HFFc6 (cell line): ENCODE measurements around the gene ZFR. TPM values are rescaled to one million over a fixed set of nuclear protein-coding genes. Genes with fewer than 3 reads are reported as not detected.
"Not testable (repeated sequence)": the region's sequence is repeated elsewhere in the genome, so short reads cannot be mapped to it uniquely, and the experiment has no call there.

ENCODE experiments used
- DNase-seq: peaks from one replicate; pipeline ENCODE4 v3.0.0-alpha.2; 2018
- H3K27ac Mint-ChIP-seq: 2 replicates; pipeline ENCODE4 v1.8.0; 2020; ENCODE audit warnings: mild to moderate bottlenecking, mixed read lengths
- H3K27me3 Mint-ChIP-seq: 2 replicates; pipeline ENCODE4 v1.8.0; 2021; ENCODE audit warnings: mild to moderate bottlenecking, moderate library complexity, mixed read lengths; ENCODE audit not compliant: insufficient read depth
- H3K36me3 Mint-ChIP-seq: 2 replicates; pipeline ENCODE4 v1.8.0; 2021; ENCODE audit warnings: low read depth, mixed read lengths
- H3K4me1 Mint-ChIP-seq: 2 replicates; pipeline ENCODE4 v1.8.0; 2020; ENCODE audit warnings: low read depth, mixed read lengths
- H3K4me3 Mint-ChIP-seq: 2 replicates; pipeline ENCODE4 v1.8.0; 2020; ENCODE audit warnings: mild to moderate bottlenecking, moderate library complexity, mixed read lengths
- H3K9me3 Mint-ChIP-seq: 2 replicates; pipeline ENCODE4 v1.8.0; 2020; ENCODE audit warnings: mild to moderate bottlenecking, mixed read lengths
- total RNA-seq, 6 experiments: library from RNA; stranded (reverse); fragmentation: NEBNext Ultra II Directional; extraction: Animal tissue kit (Norgen Biotek cat#: 25700); gene quantifications; 2 replicates in 1 of 6; 3 replicates in 5 of 6; pipeline ENCODE4 v1.2.3, GENCODE V29; 2021
- TF ChIP-seq, protein P1 (sequence below): fragments of 200-600 bp; sonication (generic); IDR thresholded peaks from 2 replicates; pipeline ENCODE4 v1.5.0; 2021; ENCODE audit warnings: antibody characterized with exemption, mild to moderate bottlenecking

Gene ZFR
- total RNA-seq, 6 experiments from 2014 or later, result 69.3 to 79.0 (median 75.9) TPM

DNA sequence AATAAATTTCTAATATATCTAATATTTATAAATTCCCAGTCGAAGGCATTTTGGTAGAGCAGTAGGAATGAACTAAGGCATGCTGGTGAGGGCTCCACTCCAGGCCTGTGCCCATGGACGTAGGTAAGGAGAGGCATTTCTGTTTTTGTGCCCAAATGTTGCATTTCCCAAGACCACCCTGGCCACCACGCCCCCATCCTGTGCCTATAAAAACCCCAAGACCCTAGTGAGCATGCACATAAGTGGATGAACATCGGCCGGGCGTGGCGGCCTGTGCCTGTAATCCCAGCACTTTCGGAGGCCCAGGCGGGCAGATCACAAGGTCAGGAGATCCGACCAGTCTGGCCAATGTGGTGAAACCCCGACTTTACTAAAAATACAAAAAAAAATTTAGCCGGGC lies 121.7 kb downstream of the ZFR start:
- H3K9me3 Mint-ChIP-seq, result peaks cover 6% of the 10 kb centered on the region
- H3K36me3 Mint-ChIP-seq, result peaks cover 6% of the 10 kb centered on the region; the same call in 1 of the 2 replicates
- H3K4me3 Mint-ChIP-seq, result no peak overlapping the region
- no peak overlapping the region for H3K27ac Mint-ChIP-seq
- H3K4me1 Mint-ChIP-seq, result peaks cover 17% of the 10 kb centered on the region
- TF ChIP-seq, protein P1, sequence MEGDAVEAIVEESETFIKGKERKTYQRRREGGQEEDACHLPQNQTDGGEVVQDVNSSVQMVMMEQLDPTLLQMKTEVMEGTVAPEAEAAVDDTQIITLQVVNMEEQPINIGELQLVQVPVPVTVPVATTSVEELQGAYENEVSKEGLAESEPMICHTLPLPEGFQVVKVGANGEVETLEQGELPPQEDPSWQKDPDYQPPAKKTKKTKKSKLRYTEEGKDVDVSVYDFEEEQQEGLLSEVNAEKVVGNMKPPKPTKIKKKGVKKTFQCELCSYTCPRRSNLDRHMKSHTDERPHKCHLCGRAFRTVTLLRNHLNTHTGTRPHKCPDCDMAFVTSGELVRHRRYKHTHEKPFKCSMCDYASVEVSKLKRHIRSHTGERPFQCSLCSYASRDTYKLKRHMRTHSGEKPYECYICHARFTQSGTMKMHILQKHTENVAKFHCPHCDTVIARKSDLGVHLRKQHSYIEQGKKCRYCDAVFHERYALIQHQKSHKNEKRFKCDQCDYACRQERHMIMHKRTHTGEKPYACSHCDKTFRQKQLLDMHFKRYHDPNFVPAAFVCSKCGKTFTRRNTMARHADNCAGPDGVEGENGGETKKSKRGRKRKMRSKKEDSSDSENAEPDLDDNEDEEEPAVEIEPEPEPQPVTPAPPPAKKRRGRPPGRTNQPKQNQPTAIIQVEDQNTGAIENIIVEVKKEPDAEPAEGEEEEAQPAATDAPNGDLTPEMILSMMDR, result no peak
- peaks cover 1% of the 10 kb centered on the region for H3K27me3 Mint-ChIP-seq
- no peak for DNase-seq

DNA sequence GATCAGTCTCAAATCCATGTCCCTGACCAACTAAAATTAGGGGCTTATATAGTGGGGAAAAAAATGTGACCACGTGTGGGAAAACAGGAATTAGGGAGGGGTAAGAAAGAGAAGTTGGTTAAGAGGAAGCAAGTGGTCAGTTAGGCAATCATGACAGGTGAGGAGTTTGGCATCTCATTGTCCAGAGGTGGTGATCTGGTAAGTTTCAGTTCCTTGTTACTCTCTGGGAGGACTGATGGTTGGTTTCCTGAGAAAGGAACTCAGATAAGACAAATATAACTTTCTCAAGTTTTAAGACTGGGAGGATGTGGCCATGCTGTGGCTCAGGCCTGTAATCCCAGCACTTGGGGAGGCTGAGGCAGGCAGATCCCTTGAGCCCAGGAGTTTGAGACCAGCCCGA lies 122.8 kb downstream of the ZFR start:
- not testable (repeated sequence) for H3K36me3 Mint-ChIP-seq, H3K9me3 Mint-ChIP-seq, H3K27ac Mint-ChIP-seq, H3K27me3 Mint-ChIP-seq, DNase-seq, H3K4me3 Mint-ChIP-seq
- peaks cover 17% of the 10 kb centered on the region for H3K4me1 Mint-ChIP-seq

DNA sequence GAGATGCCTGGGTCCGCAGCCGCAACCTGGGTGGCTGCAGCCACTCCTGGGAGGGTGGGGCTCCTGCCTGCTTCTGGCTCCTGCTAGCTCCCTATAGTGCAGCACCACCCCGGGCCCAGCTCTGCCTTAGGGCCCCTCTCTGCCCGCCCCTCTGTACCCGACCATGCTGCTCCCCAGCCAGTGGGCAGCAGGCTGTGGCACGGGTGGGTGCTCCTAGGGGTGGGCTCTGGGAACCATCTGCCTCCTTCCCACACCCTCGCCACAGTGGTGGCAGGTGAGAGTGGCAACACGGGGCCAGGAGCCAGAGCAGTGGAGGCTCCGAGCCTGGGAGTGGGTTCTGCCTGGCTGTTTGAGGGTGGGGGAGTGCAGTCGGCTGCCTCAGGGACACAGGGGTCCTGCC lies 124.0 kb downstream of the ZFR start:
- TF ChIP-seq, protein P1, result no peak
- no peak for DNase-seq
- Mint-ChIP-seq H3K27ac (no peak overlapping the region), H3K4me1 (peaks cover 7% of the 10 kb centered on the region), H3K36me3 (peaks cover 6% of the 10 kb centered on the region; the same call in 1 of the 2 replicates), H3K9me3 (peaks cover 6% of the 10 kb centered on the region), H3K27me3 (peaks cover 1% of the 10 kb centered on the region), H3K4me3 (no peak overlapping the region)

DNA sequence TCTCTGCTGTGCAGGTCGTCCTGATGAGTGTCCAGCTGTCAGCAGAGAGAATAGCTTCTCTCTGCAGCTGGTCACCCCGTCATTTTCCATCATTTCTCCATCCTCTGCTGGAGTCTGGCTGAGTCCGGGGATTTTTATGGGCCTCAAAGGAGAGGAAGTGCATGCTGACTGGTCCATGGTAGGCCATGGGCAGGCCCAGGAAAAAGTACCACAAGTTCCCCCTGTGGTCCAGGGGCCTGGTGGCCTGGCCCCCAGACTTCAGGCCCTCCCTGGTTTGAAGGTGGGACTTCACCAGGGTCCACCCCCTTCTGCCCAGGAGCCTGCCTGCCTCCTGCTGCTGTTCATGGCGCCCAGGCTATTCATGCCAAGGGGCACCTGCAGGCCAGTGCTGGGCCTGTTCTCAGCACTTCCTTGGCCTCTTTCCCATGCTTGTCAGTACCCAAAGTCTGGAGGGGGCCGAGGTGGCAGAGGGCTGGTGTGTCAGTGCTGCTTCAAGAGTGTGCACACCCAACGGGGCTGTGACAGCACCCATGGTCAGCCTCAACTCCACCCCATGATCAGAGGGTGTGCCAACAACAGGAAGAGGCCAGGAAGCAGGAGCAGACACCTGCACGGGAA lies 124.5 kb downstream of the ZFR start:
- Mint-ChIP-seq H3K9me3 (peaks cover 6% of the 10 kb centered on the region), H3K27ac (no peak overlapping the region), H3K4me1 (peaks cover 5% of the 10 kb centered on the region), H3K27me3 (peaks cover 1% of the 10 kb centered on the region), H3K36me3 (peaks cover 6% of the 10 kb centered on the region; the same call in 1 of the 2 replicates), H3K4me3 (no peak overlapping the region)
- DNase-seq, result no peak
- TF ChIP-seq, protein P1, result no peak

DNA sequence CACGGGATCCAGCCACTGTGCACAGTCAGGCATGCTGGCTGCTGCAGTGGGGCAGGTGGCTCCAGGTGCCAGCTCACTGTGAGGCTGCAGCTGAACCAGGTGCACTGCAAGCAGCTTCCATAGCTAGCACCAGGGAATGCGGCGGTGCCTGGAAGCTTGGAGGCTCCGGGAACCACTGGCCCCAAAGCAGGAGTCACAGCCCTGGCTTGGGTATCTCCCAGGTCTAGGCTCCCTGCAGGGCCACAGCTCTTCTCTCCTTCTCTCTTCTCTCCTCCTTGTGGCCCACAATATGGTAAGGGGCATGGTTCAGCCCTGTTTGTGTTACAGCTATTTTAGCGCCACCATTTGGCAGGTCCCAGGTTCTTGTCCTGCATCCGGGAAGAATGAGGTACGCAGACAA lies 125.1 kb downstream of the ZFR start:
- Mint-ChIP-seq H3K4me1 (no peaks in the 10 kb centered on the region), H3K36me3 (peaks cover 6% of the 10 kb centered on the region; the same call in 1 of the 2 replicates), H3K27me3 (peaks cover 1% of the 10 kb centered on the region), H3K27ac (no peak overlapping the region), H3K9me3 (peaks cover 6% of the 10 kb centered on the region), H3K4me3 (no peak overlapping the region)
- no peak for DNase-seq
- TF ChIP-seq, protein P1, result no peak

DNA sequence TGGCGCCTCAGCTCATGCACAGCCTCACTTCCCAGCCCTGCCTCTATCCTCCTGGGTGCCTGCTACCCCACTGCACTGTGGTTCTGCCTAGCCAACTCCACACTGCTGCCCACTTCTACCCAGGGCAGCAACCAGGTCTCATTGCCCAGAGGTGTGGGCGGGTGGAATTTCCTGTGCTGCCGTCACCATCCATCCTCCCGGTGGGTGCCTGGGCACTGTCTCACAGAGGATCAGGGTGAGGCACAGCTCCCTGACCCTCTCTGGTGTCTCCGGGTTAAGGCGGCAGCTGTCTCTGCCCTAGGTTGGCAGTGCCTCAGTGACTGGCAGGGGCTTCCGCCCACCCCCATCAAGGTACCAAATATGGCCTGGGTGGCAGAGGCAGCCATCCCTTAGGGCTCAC lies 127.5 kb downstream of the ZFR start:
- no peak overlapping the region for H3K4me3 Mint-ChIP-seq
- H3K9me3 Mint-ChIP-seq, result peaks cover 6% of the 10 kb centered on the region
- TF ChIP-seq, protein P1, result no peak
- H3K27ac Mint-ChIP-seq, result no peak overlapping the region
- peaks cover under 1% of the 10 kb centered on the region for H3K4me1 Mint-ChIP-seq
- H3K27me3 Mint-ChIP-seq, result peaks cover 1% of the 10 kb centered on the region
- no peak for DNase-seq
- peaks cover 6% of the 10 kb centered on the region; the same call in 1 of the 2 replicates for H3K36me3 Mint-ChIP-seq
